ENCODE results near the gene REG3G. TPM values are rescaled to one million over a fixed set of nuclear protein-coding genes. Genes with fewer than 3 reads are reported as not detected.

The REG3G gene
- total RNA-seq, 1 experiment from 2014 or later, result not detected

DNA sequence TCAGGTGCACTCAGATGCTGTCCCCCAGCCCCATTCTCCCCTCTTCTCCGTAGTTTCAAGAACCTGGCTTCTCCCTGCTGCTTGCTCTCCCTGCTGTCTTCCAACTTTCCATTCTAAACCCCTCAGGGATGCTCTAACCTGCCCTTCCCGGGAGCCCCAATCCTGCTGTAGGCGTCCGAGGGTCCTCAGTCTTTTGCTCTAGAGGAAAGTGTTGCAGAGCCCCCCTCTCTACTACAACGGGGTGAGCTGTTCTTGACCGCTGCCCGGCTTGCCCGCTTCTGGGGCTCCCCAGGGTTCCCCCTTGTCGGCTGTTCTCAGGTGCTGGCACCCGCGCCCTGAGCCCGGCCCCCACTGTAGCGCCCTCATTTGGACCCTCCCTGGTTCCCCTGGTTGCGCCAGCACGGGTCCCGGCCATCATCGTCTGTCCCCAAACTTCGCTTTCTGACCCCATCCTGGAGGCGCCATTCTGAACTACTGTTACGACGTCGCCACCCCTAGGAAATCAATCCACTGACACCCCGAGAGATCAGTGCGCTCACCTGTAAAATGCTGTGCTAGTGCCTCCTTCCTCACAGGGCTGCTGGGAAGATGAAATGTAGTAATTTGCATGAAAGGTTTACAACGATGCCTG lies 31.9 kb upstream of the REG3G start:
- Histone ChIP-seq H3K9me3 (no peaks in the 10 kb centered on the region), H3K36me3 (ENCODE audit: control insufficient read depth, insufficient read depth, low read length) (no peaks in the 10 kb centered on the region), H3K4me1 (no peaks in the 10 kb centered on the region; the same call in 1 of the 2 replicates), H3K4me3 (ENCODE audit: low read depth, low read length) (no peak overlapping the region; the same call in 1 of the 2 replicates), H3K27me3 (replicated peaks; ENCODE audit: control insufficient read depth, insufficient read depth, low read length) (peaks cover 1% of the 10 kb centered on the region)
- no TSS peak for BruUV-seq (replicated peaks)
- no peaks in the 10 kb centered on the region for H3K36me3 Mint-ChIP-seq (ENCODE audit: insufficient read depth, unreplicated experiment)
- DNase-seq, result no peak
- TF ChIP-seq CTCF (IDR thresholded peaks at IDR 0.05; ENCODE audit: insufficient read depth in 1 of 2, low read depth in 1 of 2, low read length in 1 of 2, severe bottlenecking in 1 of 2, unreplicated experiment in 1 of 2), result no peak
- H3K9me3 Mint-ChIP-seq (ENCODE audit: unreplicated experiment), result no peaks in the 10 kb centered on the region
- no peaks in the 10 kb centered on the region for H3K4me1 Mint-ChIP-seq (ENCODE audit: low read depth, unreplicated experiment)
- CTCF ChIA-PET, result no interaction called here
- intact Hi-C loops (cut with micrococcal nuclease; ENCODE audit: unreplicated experiment), result no loop called here
- H3K27ac Mint-ChIP-seq (ENCODE audit: unreplicated experiment), result no peak overlapping the region
- peaks cover 22% of the 10 kb centered on the region for H3K27me3 Mint-ChIP-seq (ENCODE audit: insufficient read depth, unreplicated experiment)
- peak overlapping the region; percentile 70 for H3K4me3 Mint-ChIP-seq (ENCODE audit: unreplicated experiment)
- POLR2A ChIA-PET, result no interaction called here

DNA sequence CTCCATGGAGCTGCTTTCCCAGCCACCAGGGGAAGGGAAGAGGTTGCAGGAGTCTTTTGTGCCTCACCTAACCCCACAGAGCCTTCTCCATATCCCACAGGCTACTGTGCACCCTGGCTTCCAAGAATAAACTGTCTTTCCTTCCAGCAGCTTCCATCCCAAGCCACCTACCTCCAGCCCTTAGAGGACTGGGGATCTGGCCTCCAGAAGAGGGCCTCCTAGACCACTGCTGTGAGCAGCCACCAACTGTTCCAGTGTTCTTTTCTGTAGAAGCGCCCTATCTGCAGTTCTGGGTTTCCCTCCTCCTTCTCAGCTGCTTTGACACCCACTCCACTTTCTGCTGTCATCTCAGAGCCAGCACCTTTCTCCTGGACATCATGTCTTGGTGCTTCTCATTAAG lies 30.7 kb upstream of the REG3G start:
- DNase-seq, result no peak
- no peak for TF ChIP-seq CTCF (IDR thresholded peaks at IDR 0.05; ENCODE audit: insufficient read depth in 1 of 2, low read depth in 1 of 2, low read length in 1 of 2, severe bottlenecking in 1 of 2, unreplicated experiment in 1 of 2)
- H3K36me3 Mint-ChIP-seq (ENCODE audit: insufficient read depth, unreplicated experiment), result no peaks in the 10 kb centered on the region
- Histone ChIP-seq H3K4me3 (ENCODE audit: low read depth, low read length) (no peak overlapping the region), H3K9me3 (no peaks in the 10 kb centered on the region), H3K36me3 (ENCODE audit: control insufficient read depth, insufficient read depth, low read length) (no peaks in the 10 kb centered on the region), H3K27me3 (replicated peaks; ENCODE audit: control insufficient read depth, insufficient read depth, low read length) (peaks cover 1% of the 10 kb centered on the region), H3K4me1 (no peaks in the 10 kb centered on the region; the same call in 1 of the 2 replicates)
- no peak overlapping the region for H3K27ac Mint-ChIP-seq (ENCODE audit: unreplicated experiment)
- no peaks in the 10 kb centered on the region for H3K9me3 Mint-ChIP-seq (ENCODE audit: unreplicated experiment)
- H3K27me3 Mint-ChIP-seq (ENCODE audit: insufficient read depth, unreplicated experiment), result peaks cover 22% of the 10 kb centered on the region
- intact Hi-C loops (cut with micrococcal nuclease; ENCODE audit: unreplicated experiment), result no loop called here
- CTCF ChIA-PET, result interaction anchor here (1.0 kb wide), 1 partner anchor 46 kb away, joined by 3 read pairs; no protein-coding TSS in a partner anchor
- no peak overlapping the region for H3K4me3 Mint-ChIP-seq (ENCODE audit: unreplicated experiment)
- BruUV-seq (replicated peaks), result no TSS peak
- H3K4me1 Mint-ChIP-seq (ENCODE audit: low read depth, unreplicated experiment), result no peaks in the 10 kb centered on the region
- POLR2A ChIA-PET, result no interaction called here

DNA sequence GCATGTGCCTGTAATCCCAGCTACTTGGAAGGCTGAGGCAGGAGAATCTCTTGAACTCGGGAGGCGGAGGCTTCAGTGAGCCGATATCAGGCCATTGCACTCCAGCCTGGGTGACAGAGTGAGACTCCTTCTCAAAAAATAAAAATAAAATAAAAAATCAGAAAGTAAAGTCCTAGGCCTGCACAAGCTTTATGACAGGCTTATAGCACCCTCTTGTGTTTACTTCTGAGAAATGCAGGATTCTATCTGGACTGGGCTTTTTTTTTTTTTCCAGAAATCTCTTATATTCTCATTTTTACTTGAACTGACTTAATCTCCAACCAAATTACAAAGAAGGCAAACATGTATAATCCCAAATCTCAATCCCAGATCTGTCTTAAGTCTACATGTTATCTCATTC lies 26.1 kb upstream of the REG3G start:
- peaks cover 1% of the 10 kb centered on the region for H3K27me3 ChIP-seq (replicated peaks; ENCODE audit: control insufficient read depth, insufficient read depth, low read length)
- Mint-ChIP-seq H3K4me3 (ENCODE audit: unreplicated experiment) (no peak overlapping the region), H3K27ac (ENCODE audit: unreplicated experiment) (no peak overlapping the region), H3K9me3 (ENCODE audit: unreplicated experiment) (no peaks in the 10 kb centered on the region), H3K4me1 (ENCODE audit: low read depth, unreplicated experiment) (no peaks in the 10 kb centered on the region), H3K27me3 (ENCODE audit: insufficient read depth, unreplicated experiment) (peaks cover 12% of the 10 kb centered on the region), H3K36me3 (ENCODE audit: insufficient read depth, unreplicated experiment) (no peaks in the 10 kb centered on the region)
- TF ChIP-seq CTCF (IDR thresholded peaks at IDR 0.05; ENCODE audit: insufficient read depth in 1 of 2, low read depth in 1 of 2, low read length in 1 of 2, severe bottlenecking in 1 of 2, unreplicated experiment in 1 of 2), result peak; percentile 31 to 38
- no peaks in the 10 kb centered on the region for H3K36me3 ChIP-seq (ENCODE audit: control insufficient read depth, insufficient read depth, low read length)
- no peaks in the 10 kb centered on the region for H3K9me3 ChIP-seq
- H3K4me3 ChIP-seq (ENCODE audit: low read depth, low read length), result no peak overlapping the region
- DNase-seq, result no peak
- ChIA-PET CTCF (interaction anchor here (0.6 to 1.6 kb wide), 8 partner anchors 9 to 1478 kb away, joined by 3 to 5 read pairs (median 4); no protein-coding TSS in a partner anchor), POLR2A (no interaction called here)
- BruUV-seq (replicated peaks), result no TSS peak
- intact Hi-C loops (cut with micrococcal nuclease; ENCODE audit: unreplicated experiment), result loop anchor here (1.0 kb wide), 1 partner anchor 326 kb away; no protein-coding TSS in a partner anchor
- H3K4me1 ChIP-seq, result no peaks in the 10 kb centered on the region
